GM10248 (cell line): ENCODE measurements around the gene CDH11.
A peak's percentile ranks its signal among the peaks of the same experiment; 100 is the strongest.

Source experiments
- CTCF ChIA-PET: fragments of 300-600 bp; sonication (Branson Sonifier 250); formaldehyde crosslinking; extraction: SDS; loops from one replicate; lab custom pipeline; 2021; ENCODE audit warnings: antibody characterized with exemption; lab: Yijun Ruan, JAX
- POLR2A ChIA-PET: fragments of 350-650 bp; sonication (Branson Sonifier 250); formaldehyde crosslinking; extraction: SDS; loops from one replicate; lab custom pipeline; 2020; ENCODE audit warnings: antibody characterized with exemption; lab: Yijun Ruan, JAX
- DNase-seq: peaks from one replicate; pipeline ENCODE4 v3.0.0; 2012; ENCODE audit errors: extremely low spot score
- TF ChIP-seq, protein P1 (sequence below): IDR thresholded peaks from 2 replicates; pipeline ENCODE4 v1.5.1; 2012; ENCODE audit warnings: mild to moderate bottlenecking, low read depth; ENCODE audit errors: extremely low read depth, missing control alignments, control extremely low read depth

CDH11 gene

DNA sequence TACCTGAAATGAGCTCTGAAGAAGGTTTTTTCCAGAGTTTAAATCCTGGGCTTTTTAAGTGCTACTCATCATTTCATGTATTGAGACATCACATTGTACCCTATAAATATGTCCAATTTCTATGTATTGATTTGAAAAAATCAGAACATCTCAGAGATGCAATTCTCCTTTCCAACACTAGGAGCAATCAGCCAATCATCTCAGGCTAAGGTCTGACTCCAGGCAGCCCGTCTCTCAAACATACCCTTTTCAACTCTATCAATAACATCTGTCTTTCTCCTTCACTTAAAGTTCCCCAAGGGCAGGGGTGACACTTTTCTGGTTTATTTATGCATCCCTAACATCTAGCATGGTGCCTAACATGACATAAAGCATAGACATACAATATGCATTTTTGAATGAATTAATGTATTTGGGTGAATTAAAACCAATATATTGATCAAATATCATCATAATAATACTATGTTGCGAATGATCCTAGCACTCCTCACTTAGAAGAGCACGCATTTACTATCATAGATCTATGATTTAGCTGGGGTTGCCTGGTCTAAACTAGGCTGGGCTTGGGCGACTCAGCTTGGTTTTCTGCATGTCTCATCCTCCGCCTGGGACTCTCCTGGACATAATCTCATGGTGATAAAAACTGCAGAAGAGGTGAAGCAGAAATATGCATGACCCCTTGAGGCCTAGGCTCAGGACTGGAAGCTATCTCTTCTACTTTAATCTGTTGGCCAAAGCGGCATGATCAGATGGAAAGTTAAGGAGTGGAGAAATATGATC, 5.2 kb upstream of the CDH11 start:
- POLR2A ChIA-PET: no interaction called here
- TF ChIP-seq, protein P1, sequence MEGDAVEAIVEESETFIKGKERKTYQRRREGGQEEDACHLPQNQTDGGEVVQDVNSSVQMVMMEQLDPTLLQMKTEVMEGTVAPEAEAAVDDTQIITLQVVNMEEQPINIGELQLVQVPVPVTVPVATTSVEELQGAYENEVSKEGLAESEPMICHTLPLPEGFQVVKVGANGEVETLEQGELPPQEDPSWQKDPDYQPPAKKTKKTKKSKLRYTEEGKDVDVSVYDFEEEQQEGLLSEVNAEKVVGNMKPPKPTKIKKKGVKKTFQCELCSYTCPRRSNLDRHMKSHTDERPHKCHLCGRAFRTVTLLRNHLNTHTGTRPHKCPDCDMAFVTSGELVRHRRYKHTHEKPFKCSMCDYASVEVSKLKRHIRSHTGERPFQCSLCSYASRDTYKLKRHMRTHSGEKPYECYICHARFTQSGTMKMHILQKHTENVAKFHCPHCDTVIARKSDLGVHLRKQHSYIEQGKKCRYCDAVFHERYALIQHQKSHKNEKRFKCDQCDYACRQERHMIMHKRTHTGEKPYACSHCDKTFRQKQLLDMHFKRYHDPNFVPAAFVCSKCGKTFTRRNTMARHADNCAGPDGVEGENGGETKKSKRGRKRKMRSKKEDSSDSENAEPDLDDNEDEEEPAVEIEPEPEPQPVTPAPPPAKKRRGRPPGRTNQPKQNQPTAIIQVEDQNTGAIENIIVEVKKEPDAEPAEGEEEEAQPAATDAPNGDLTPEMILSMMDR: peak; percentile 3
- CTCF ChIA-PET: no interaction called here
- DNase-seq: no peak

DNA sequence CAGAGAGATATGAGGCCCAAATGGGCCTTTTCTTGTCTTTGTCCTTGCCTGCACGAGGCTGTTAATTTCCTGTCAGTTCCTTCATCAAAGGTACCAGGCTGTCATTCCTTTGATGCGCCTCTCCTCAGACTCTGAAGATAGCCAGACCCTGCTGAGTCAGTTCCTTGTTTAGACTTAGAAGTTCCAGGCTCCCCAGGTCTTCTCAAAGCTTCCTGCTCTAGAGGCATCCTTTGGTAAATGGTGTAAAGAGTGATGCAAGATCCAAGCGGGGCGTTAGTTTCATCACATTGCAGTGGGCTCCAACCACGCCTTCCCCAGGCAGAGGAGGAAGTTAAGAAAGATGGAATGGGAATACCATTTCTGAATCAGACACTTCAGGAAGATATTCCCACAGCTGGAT, 4.0 kb upstream of the CDH11 start:
- POLR2A ChIA-PET: no interaction called here
- DNase-seq: no peak
- CTCF ChIA-PET: interaction anchor here (1.2 kb wide), 1 partner anchor 15 kb away, joined by 3 read pairs; no protein-coding TSS in a partner anchor
- TF ChIP-seq, protein P1: no peak

DNA sequence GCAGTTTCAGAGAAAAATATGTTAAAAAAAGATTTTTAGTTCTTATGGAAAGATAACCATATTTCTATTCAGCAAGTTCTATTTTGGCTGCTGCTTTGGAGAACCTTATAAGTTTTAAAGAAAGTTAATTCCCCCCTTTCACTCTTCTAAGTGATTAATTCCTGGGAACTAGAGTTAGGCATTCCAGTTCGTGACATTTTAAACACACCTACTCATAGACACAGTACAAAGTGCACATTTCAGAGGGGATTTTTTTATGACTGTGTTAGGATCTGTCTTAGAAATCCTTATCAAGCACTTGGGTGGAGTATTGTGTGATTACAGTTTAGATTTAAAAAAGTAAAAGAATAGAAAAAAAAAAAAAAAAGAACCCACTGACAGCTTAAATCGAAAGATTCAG, 3.5 kb upstream of the CDH11 start:
- POLR2A ChIA-PET: no interaction called here
- no peak for DNase-seq
- CTCF ChIA-PET: interaction anchor here (1.2 kb wide), 1 partner anchor 16 kb away, joined by 3 read pairs; no protein-coding TSS in a partner anchor
- TF ChIP-seq, protein P1: no peak

DNA sequence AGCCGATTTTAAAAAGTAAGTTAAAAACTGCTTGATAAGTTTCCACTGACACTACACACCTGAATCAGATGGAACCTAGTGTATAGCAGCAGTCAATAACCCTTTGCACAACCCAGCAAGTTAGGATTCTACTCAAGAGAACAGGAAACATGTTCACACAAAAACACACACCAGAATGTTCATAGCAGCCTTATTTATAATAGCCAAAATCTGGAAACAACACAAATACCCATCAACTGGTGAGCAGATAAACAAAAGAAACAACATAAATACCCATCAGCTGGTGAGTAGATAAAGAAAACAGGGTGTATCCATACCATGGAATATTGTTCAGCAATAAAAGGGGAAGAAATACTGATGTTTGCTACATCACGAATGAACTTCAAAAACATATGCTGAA, 2.7 kb upstream of the CDH11 start:
- DNase-seq: no peak
- POLR2A ChIA-PET: no interaction called here
- CTCF ChIA-PET: interaction anchor here (1.2 kb wide), 1 partner anchor 17 kb away, joined by 3 read pairs; no protein-coding TSS in a partner anchor
- TF ChIP-seq, protein P1: no peak

DNA sequence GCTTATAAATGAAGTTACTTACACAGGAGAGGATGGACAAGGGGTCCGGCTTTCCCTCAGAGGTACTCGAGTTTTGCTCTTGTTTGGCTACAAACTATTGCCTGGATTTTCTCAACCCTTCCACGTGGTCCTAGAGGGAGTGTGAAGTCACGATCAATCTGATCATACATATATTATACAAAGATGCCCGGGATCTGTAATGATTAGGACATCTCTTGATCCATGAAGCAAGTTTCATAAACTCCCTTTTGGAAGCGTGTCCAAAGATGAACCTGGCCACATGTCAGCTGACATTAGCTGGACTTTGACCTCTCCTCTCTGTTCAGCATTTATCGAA, 2.3 kb upstream of the CDH11 start:
- ChIA-PET POLR2A (no interaction called here), CTCF (interaction anchor here (1.1 kb wide), 1 partner anchor 10 kb away, joined by 3 read pairs; no protein-coding TSS in a partner anchor)
- TF ChIP-seq, protein P1: no peak
- DNase-seq: no peak

DNA sequence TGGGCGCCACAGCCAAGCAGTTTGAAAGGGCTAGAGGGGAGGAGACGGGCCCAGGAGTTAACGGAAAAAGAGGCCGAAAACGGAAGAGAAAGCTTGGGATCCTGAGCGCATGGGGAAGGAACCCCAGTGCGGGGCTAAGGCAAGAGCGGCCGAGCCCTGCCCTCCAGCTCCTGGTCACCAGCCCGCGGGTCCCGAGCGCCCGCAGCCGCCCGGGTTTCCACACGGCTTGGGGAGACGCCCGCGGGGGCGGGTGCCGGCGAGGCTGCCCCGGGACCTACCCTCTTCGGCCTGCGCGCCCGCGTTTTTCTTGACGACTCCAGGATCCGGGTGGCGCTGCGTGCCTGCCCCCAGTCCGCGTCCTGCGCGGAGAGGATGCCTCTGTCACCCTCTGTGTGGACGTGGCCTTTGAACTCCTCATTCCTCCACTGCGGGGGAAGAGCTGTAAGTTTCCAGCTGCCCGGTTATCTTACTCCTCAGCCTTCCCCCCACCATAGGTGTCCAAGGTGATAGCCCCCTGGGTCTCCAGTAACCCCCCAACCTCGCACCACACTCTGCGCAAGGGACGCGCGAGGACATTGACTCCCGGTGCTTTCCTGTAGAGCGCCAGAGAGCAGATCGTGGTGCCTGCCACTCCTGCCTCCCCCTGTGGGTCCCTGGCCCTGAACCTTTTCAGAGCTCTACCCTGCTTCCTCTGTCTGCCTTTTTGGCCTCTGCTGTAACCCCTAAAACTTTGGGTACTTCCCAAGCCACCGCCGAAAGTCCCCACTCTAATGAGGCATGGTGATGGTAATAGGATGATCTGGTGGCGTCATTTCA, 1.7 kb upstream of the CDH11 start:
- DNase-seq: peak; percentile 6
- ChIA-PET POLR2A (no interaction called here), CTCF (interaction anchor here (1.1 kb wide), 1 partner anchor 10 kb away, joined by 3 read pairs; no protein-coding TSS in a partner anchor)
- TF ChIP-seq, protein P1: no peak
